ENCODE results near the gene ZNF141. TPM values are rescaled to one million over a fixed set of nuclear protein-coding genes. Genes with fewer than 3 reads are reported as not detected.

Gene ZNF141
- total and polyA plus RNA-seq, 4 donors, result 2.8 to 68.4 (median 11.9) TPM

DNA sequence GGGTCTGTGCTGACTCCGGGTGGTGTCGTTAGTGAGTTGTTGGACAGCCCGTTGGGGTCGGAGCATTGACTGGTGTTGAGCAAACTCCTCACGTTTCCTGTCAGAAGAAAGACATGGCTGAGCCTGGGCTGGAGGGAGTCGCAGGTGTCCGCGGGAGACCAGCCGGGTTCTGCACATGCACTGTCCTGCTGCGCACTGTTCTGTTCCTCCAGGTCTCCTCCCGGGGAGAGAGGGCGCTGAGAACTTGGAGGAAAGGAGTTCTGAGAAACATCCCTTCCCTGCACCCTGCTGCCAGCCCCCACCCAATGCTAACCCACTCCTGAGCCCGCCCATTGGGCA lies 1.1 kb downstream of the ZNF141 start:
- DNase-seq (peak in 1 of 3 donors; percentile 20), ATAC-seq (ENCODE audit: insufficient read depth, low FRiP score) (no peak)
- 36 to 42% methylated on average over 13 of the region's 13 CpGs for WGBS, 2 donors
- Histone ChIP-seq H3K9ac (ENCODE audit: insufficient read depth in 1 of 2, low read length in 2 of 2) (peak overlapping the region in 1 of 2 donors; percentile 62), H3K27ac (ENCODE audit: low read depth in 1 of 2, low read length in 1 of 2) (no peak overlapping the region), H3K27me3 (ENCODE audit: control insufficient read depth in 3 of 3, insufficient read depth in 3 of 3, low read length in 2 of 3) (no peaks in the 10 kb centered on the region), H3K4me3 (peak overlapping the region; percentile 82), H3K4me1 (ENCODE audit: control insufficient read depth in 5 of 5, insufficient read depth in 5 of 5, low read length in 5 of 5) (peaks cover 3 to 15% (median 10%) of the 10 kb centered on the region in 5 donors), H3K9me3 (ENCODE audit: control insufficient read depth in 4 of 4, insufficient read depth in 3 of 4, low read length in 3 of 4) (peaks cover 0 to 11% (median 4%) of the 10 kb centered on the region in 4 donors), H3K36me3 (ENCODE audit: control insufficient read depth in 4 of 4, insufficient read depth in 4 of 4, low read length in 4 of 4) (peaks cover 0 to 20% (median 8%) of the 10 kb centered on the region in 4 donors)
- TF ChIP-seq CTCF (IDR thresholded peaks at IDR 0.05; ENCODE audit: control extremely low read depth, extremely low read depth), result no peak

DNA sequence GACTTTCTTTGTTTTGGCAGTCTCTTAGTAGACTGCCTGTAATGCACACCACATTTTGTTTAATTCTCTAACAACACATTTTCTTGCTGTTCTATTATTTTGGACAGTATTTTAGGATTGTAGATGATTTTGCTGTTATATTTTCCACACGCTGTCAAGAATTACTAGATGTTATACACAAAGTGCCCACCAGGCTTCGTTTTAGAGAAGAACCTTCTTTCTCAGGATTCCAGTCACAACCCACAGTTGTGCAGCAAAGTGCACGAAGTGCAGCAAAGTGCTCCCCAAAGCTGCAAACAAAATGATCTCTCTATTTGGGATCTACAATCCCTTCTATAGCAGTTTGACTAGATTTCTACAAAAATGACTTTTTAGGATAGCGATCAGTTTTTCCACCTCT lies 2.4 kb downstream of the ZNF141 start:
- H3K9me3 ChIP-seq (ENCODE audit: control insufficient read depth in 4 of 4, insufficient read depth in 3 of 4, low read length in 3 of 4), result peaks cover 0 to 11% (median 7%) of the 10 kb centered on the region in 4 donors
- 97% methylated on average over 4 of the region's 4 CpGs for WGBS, 2 donors

GRCh38 chr4:373062-373839 lies 35.6 kb downstream of the ZNF141 start:
- WGBS, 2 donors, result 98 to 99% methylated on average over 7 of the region's 7 CpGs

More for the DNA sequence above, 2.4 kb downstream of the ZNF141 start:
- ATAC-seq (ENCODE audit: insufficient read depth, low FRiP score) (no peak), DNase-seq (no peak)
- H3K27ac ChIP-seq (ENCODE audit: low read depth in 1 of 2, low read length in 1 of 2), result no peak overlapping the region
- H3K4me3 ChIP-seq, result no peak overlapping the region
- H3K36me3 ChIP-seq (ENCODE audit: control insufficient read depth in 4 of 4, insufficient read depth in 4 of 4, low read length in 4 of 4), result peaks cover 3 to 31% (median 16%) of the 10 kb centered on the region in 4 donors
- H3K4me1 ChIP-seq (ENCODE audit: control insufficient read depth in 5 of 5, insufficient read depth in 5 of 5, low read length in 5 of 5), result peaks cover 3 to 15% (median 10%) of the 10 kb centered on the region in 5 donors
- H3K27me3 ChIP-seq (ENCODE audit: control insufficient read depth in 3 of 3, insufficient read depth in 3 of 3, low read length in 2 of 3), result no peaks in the 10 kb centered on the region
- no peak for TF ChIP-seq CTCF (IDR thresholded peaks at IDR 0.05; ENCODE audit: control extremely low read depth, extremely low read depth)
- no peak overlapping the region for H3K9ac ChIP-seq (ENCODE audit: insufficient read depth in 1 of 2, low read length in 2 of 2)

More at GRCh38 chr4:373062-373839, 35.6 kb downstream of the ZNF141 start:
- TF ChIP-seq CTCF (IDR thresholded peaks at IDR 0.05; ENCODE audit: control extremely low read depth, extremely low read depth), result no peak
- no peak for DNase-seq
- no peak for ATAC-seq (ENCODE audit: insufficient read depth, low FRiP score)
- Histone ChIP-seq H3K27ac (ENCODE audit: low read depth in 1 of 2, low read length in 1 of 2) (no peak overlapping the region), H3K9me3 (ENCODE audit: control insufficient read depth in 4 of 4, insufficient read depth in 3 of 4, low read length in 3 of 4) (peaks cover 16 to 58% (median 50%) of the 10 kb centered on the region in 4 donors), H3K4me3 (no peak overlapping the region), H3K36me3 (ENCODE audit: control insufficient read depth in 4 of 4, insufficient read depth in 4 of 4, low read length in 4 of 4) (peaks cover 5 to 38% (median 35%) of the 10 kb centered on the region in 4 donors), H3K27me3 (ENCODE audit: control insufficient read depth in 3 of 3, insufficient read depth in 3 of 3, low read length in 2 of 3) (no peaks in the 10 kb centered on the region), H3K4me1 (ENCODE audit: control insufficient read depth in 5 of 5, insufficient read depth in 5 of 5, low read length in 5 of 5) (no peaks in the 10 kb centered on the region), H3K9ac (ENCODE audit: insufficient read depth in 1 of 2, low read length in 2 of 2) (no peak overlapping the region)
